HG03565 (cell line): ENCODE data around the gene RTTN.

Experiments used
- ATAC-seq: cut with Tn5 transposase; IDR thresholded peaks from one replicate; pipeline ENCODE4 v1.9.1; 2021; ENCODE audit warnings: mild to moderate bottlenecking, moderate library complexity; ENCODE audit not compliant: unreplicated experiment

RTTN gene

GRCh38 chr18:70036771-70037347 lies 168.6 kb downstream of the RTTN start:
- ATAC-seq, result peak; percentile 99

- ATAC-seq, result no peak
These were observed 169.3 kb downstream of the RTTN start for GRCh38 chr18:70036168-70036567.

GRCh38 chr18:70031221-70031620 lies 174.3 kb downstream of the RTTN start:
- no peak for ATAC-seq

GRCh38 chr18:70030728-70031127 lies 174.8 kb downstream of the RTTN start:
- no peak for ATAC-seq

GRCh38 chr18:70029163-70029562 lies 176.3 kb downstream of the RTTN start:
- peak; percentile 34 for ATAC-seq

- peak; percentile 67 for ATAC-seq
These were observed 176.8 kb downstream of the RTTN start for GRCh38 chr18:70028734-70029133.

- ATAC-seq, result no peak
These were observed 177.4 kb downstream of the RTTN start for GRCh38 chr18:70028084-70028483.

GRCh38 chr18:70025580-70025979 lies 179.9 kb downstream of the RTTN start:
- no peak for ATAC-seq

GRCh38 chr18:70024829-70025228 lies 180.7 kb downstream of the RTTN start:
- no peak for ATAC-seq

GRCh38 chr18:70024093-70024492 lies 181.4 kb downstream of the RTTN start:
- no peak for ATAC-seq

- ATAC-seq, result no peak
These were observed 182.9 kb downstream of the RTTN start for GRCh38 chr18:70022636-70023035.

GRCh38 chr18:70021498-70021897 lies 184.0 kb downstream of the RTTN start:
- ATAC-seq, result no peak

- ATAC-seq, result no peak
These were observed 184.4 kb downstream of the RTTN start for GRCh38 chr18:70021043-70021442.

- ATAC-seq, result no peak
These were observed 185.5 kb downstream of the RTTN start for GRCh38 chr18:70019991-70020390.

GRCh38 chr18:70019136-70019535 lies 186.4 kb downstream of the RTTN start:
- ATAC-seq, result no peak

GRCh38 chr18:70015127-70015526 lies 190.4 kb downstream of the RTTN start:
- ATAC-seq, result no peak

GRCh38 chr18:70005580-70005979 lies 199.9 kb downstream of the RTTN start:
- no peak for ATAC-seq

- no peak for ATAC-seq
These were observed 200.8 kb downstream of the RTTN start for GRCh38 chr18:70004696-70005095.

GRCh38 chr18:69999656-70000055 lies 205.8 kb downstream of the RTTN start:
- ATAC-seq, result no peak

GRCh38 chr18:69998523-69998987 lies 206.9 kb downstream of the RTTN start:
- ATAC-seq, result no peak

GRCh38 chr18:69996951-69997798 lies 208.3 kb downstream of the RTTN start:
- ATAC-seq, result no peak

GRCh38 chr18:69996417-69996816 lies 209.1 kb downstream of the RTTN start:
- ATAC-seq, result no peak
